GM21737 (cell line): ENCODE measurements around the gene PPP1R9A.

ENCODE experiments used
- ATAC-seq: cut with Tn5 transposase; IDR thresholded peaks from one replicate; pipeline ENCODE4 v1.9.1; 2021; ENCODE audit warnings: mild to moderate bottlenecking, moderate library complexity; ENCODE audit not compliant: unreplicated experiment

The PPP1R9A gene

GRCh38 chr7:95026421-95027072 is 119.2 kb downstream of the PPP1R9A start:
- ATAC-seq = no peak

GRCh38 chr7:95027234-95027872 is 120.0 kb downstream of the PPP1R9A start:
- ATAC-seq = no peak

GRCh38 chr7:95028683-95029082 is 121.3 kb downstream of the PPP1R9A start:
- no peak for ATAC-seq

GRCh38 chr7:95035295-95035694 is 127.9 kb downstream of the PPP1R9A start:
- ATAC-seq = no peak

GRCh38 chr7:95041031-95041430 is 133.6 kb downstream of the PPP1R9A start:
- ATAC-seq = no peak

- no peak for ATAC-seq
These were observed 138.0 kb downstream of the PPP1R9A start for GRCh38 chr7:95045236-95045923.

- no peak for ATAC-seq
These were observed 139.3 kb downstream of the PPP1R9A start for GRCh38 chr7:95046494-95047240.

GRCh38 chr7:95047291-95047690 is 139.9 kb downstream of the PPP1R9A start:
- ATAC-seq = no peak

- no peak for ATAC-seq
These were observed 145.2 kb downstream of the PPP1R9A start for GRCh38 chr7:95052566-95053094.

GRCh38 chr7:95054386-95054785 is 147.0 kb downstream of the PPP1R9A start:
- ATAC-seq = no peak

GRCh38 chr7:95055295-95055694 is 147.9 kb downstream of the PPP1R9A start:
- no peak for ATAC-seq

- ATAC-seq = no peak
These were observed 148.8 kb downstream of the PPP1R9A start for GRCh38 chr7:95056107-95056739.

GRCh38 chr7:95056901-95057300 is 149.5 kb downstream of the PPP1R9A start:
- ATAC-seq = no peak

GRCh38 chr7:95059842-95060313 is 152.5 kb downstream of the PPP1R9A start:
- ATAC-seq = no peak

GRCh38 chr7:95062901-95063300 is 155.5 kb downstream of the PPP1R9A start:
- no peak for ATAC-seq

- no peak for ATAC-seq
These were observed 159.5 kb downstream of the PPP1R9A start for GRCh38 chr7:95066737-95067530.

GRCh38 chr7:95088536-95089215 is 181.3 kb downstream of the PPP1R9A start:
- ATAC-seq = no peak

GRCh38 chr7:95089414-95090315 is 182.3 kb downstream of the PPP1R9A start:
- no peak for ATAC-seq
